Keratinocyte (primary cell): ENCODE data around the gene P2RX1.

Experiments
- CTCF ChIP-seq, 3 experiments: IDR thresholded peaks in 1 of 3; conservative IDR thresholded peaks in 1 of 3; optimal IDR thresholded peaks in 1 of 3; 2 replicates in 2 of 3; 3 replicates in 1 of 3; pipeline versions ENCODE3 to v1.5.1; 2011; ENCODE audit warnings: low read length in 3 of 3, mild to moderate bottlenecking in 3 of 3, moderate library complexity in 2 of 3, control low read depth in 1 of 3, inconsistent platforms in 1 of 3; ENCODE audit not compliant: insufficient read depth in 2 of 3; ENCODE audit errors: extremely low read depth in 1 of 3
- EZH2 ChIP-seq: IDR thresholded peaks from one replicate; pipeline ENCODE4 v1.6.1; 2012; ENCODE audit warnings: inconsistent platforms, mild to moderate bottlenecking, low read length, moderate library complexity

- TF ChIP-seq EZH2 = no peak
- no peak for TF ChIP-seq CTCF (optimal IDR thresholded peaks at IDR 0.05 in 1 of 3, IDR thresholded peaks at IDR 0.05 in 1 of 3, conservative IDR thresholded peaks at IDR 0.05 in 1 of 3; ENCODE audit: extremely low read depth in 1 of 3, insufficient read depth in 2 of 3, low read length in 3 of 3)
Observed at GRCh38 chr17:3950584-3950983, 34.3 kb upstream of the P2RX1 start.
